Measurements from ENCODE around the gene MAP2K5.

MAP2K5 gene

DNA sequence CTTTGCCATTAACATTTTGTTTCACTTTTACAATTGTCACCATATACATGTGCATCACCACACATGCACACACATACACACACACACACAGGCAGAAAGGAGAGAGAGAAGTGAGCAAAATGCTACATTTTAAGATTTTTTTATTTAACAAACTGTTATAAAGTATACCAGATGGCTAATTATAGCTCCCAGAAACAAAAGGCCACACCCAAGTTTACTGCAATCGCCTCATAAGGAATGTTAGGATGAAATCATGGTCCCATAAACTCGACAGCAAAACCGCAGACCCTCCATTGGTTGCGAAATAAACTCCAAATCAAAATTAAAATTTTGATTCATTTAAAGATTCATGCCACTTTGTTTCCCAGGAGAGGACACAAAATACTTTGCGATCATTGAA, 37.7 kb upstream of the MAP2K5 start:
- Histone ChIP-seq H3K36me3 (ENCODE audit: control insufficient read depth, insufficient read depth, low read length) (no peaks in the 10 kb centered on the region), H3K4me3 (replicated peaks; ENCODE audit: low read depth, low read length) (no peak overlapping the region), H3K27me3 (replicated peaks; ENCODE audit: control insufficient read depth, insufficient read depth, low read length) (no peaks in the 10 kb centered on the region)
- no peak for DNase-seq (ENCODE audit: extremely low read depth, insufficient read length)
- TF ChIP-seq, protein P1, sequence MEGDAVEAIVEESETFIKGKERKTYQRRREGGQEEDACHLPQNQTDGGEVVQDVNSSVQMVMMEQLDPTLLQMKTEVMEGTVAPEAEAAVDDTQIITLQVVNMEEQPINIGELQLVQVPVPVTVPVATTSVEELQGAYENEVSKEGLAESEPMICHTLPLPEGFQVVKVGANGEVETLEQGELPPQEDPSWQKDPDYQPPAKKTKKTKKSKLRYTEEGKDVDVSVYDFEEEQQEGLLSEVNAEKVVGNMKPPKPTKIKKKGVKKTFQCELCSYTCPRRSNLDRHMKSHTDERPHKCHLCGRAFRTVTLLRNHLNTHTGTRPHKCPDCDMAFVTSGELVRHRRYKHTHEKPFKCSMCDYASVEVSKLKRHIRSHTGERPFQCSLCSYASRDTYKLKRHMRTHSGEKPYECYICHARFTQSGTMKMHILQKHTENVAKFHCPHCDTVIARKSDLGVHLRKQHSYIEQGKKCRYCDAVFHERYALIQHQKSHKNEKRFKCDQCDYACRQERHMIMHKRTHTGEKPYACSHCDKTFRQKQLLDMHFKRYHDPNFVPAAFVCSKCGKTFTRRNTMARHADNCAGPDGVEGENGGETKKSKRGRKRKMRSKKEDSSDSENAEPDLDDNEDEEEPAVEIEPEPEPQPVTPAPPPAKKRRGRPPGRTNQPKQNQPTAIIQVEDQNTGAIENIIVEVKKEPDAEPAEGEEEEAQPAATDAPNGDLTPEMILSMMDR (IDR thresholded peaks at IDR 0.05; ENCODE audit: insufficient read depth, low read length, poor library complexity, severe bottlenecking) = no peak

DNA sequence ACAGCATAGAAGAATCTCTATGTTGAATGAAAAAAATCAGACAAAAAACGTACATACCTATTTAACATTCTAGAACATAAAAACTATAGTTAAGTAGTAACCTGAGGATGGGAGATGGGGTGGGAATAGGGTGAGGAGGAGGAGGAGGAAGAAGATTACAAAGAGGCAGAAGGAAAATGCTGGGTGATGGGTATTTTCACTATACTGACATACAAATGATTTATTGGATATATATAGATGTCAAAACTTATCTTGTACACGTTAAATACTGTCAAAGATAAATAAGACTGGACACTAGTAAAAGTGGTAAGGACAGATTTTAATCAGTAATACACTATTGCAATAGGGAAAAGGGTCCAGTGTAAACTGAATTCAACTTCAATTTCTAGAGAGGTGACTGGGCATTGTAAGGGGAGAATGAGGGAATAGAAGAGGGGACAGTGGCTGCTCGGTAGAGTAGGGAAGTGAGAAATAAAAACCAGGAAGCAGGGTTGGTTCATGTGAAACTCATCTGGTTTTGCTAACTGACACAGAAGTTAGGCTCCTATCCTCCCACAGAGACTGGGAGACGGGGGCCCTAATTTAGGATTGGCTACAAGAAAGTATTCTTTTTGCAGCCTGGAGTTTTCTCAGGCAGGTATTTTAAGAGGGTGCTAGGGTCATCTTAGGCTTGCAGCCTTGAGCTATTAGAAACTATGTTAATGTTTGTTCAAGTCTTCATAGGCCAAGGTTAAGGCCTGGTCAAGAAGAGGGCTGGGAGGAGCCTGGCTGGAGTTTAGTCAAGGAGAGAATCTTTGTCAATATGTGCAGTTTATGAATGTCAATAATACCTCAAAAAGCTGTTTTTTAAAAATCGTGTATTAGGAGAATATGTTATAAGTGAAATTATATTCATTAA, 36.6 kb upstream of the MAP2K5 start:
- TF ChIP-seq, protein P1 (IDR thresholded peaks at IDR 0.05; ENCODE audit: insufficient read depth, low read length, poor library complexity, severe bottlenecking) = no peak
- H3K4me3 ChIP-seq (replicated peaks; ENCODE audit: low read depth, low read length) = no peak overlapping the region
- H3K36me3 ChIP-seq (ENCODE audit: control insufficient read depth, insufficient read depth, low read length) = no peaks in the 10 kb centered on the region
- no peaks in the 10 kb centered on the region for H3K27me3 ChIP-seq (replicated peaks; ENCODE audit: control insufficient read depth, insufficient read depth, low read length)
- DNase-seq (ENCODE audit: extremely low read depth, insufficient read length) = no peak

DNA sequence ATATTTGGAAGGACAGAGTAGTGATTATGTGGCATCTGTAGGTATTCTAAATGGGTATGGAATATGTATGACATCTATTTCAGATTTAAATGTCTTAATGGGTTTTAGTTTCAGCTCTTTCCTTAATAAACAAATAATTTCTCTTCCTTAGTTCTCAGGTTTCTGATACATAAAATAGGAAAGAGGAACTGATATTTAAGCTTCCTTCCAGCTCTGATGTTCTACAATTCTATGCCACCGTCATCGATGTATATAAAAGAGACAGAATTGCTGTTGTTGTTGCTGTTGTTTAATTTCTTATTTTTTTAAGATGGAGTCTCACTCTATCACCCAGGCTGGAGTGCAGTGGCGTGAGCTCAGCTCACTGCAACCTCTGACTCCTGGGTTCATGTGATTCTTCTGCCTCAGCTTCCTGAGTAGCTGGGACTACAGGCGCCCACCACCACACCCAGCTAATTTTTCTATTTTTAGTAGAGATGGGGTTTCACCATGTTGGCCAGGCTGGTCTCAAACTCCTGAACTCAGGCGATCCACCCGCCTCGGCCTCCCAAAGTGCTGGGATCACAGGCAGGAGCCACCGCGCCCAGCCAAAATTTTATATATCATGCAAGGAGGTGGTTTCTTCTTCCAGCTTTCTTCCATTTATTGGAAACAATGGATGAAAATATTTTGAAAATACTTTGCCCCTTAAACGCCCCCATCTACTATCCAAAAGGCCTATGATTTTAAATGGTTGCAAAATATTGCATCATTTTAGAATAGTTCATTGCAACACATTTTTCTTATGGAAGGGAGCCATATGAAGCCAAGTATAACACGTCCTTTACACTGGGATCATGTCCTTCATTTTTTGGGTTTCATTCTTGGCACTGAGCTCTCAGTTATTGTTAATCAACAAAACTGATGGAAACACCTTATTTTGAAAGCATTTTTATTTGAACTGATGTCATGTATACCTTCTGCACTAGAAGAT, 35.4 kb upstream of the MAP2K5 start:
- DNase-seq (ENCODE audit: extremely low read depth, insufficient read length) = no peak
- no peak overlapping the region for H3K4me3 ChIP-seq (replicated peaks; ENCODE audit: low read depth, low read length)

DNA sequence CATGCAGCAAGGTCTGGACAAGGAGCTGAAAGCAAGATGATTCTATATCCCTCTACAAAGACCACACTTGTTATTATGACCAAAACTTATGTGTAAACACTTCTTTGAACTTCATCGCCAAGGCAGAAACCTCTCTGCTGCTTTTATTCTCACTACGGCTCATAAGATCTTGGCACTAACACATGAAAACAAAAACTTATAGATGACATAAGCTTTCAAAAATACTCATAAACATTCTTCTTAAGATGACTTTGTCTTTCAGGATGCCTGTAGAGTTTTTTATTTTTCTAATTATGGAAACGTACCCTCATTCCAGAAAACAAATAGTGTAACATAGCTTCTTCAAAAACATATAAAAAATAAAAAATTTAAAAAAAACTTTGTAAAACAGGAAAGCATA, 34.1 kb upstream of the MAP2K5 start:
- H3K36me3 ChIP-seq (ENCODE audit: control insufficient read depth, insufficient read depth, low read length) = no peaks in the 10 kb centered on the region; the same call in 1 of the 2 replicates
- no peaks in the 10 kb centered on the region for H3K27me3 ChIP-seq (replicated peaks; ENCODE audit: control insufficient read depth, insufficient read depth, low read length)
- TF ChIP-seq, protein P1 (IDR thresholded peaks at IDR 0.05; ENCODE audit: insufficient read depth, low read length, poor library complexity, severe bottlenecking) = no peak
- H3K4me3 ChIP-seq (replicated peaks; ENCODE audit: low read depth, low read length) = no peak overlapping the region
- DNase-seq (ENCODE audit: extremely low read depth, insufficient read length) = no peak

More for the DNA sequence above, 35.4 kb upstream of the MAP2K5 start:
- TF ChIP-seq, protein P1 (IDR thresholded peaks at IDR 0.05; ENCODE audit: insufficient read depth, low read length, poor library complexity, severe bottlenecking) = no peak
- H3K36me3 ChIP-seq (ENCODE audit: control insufficient read depth, insufficient read depth, low read length) = no peaks in the 10 kb centered on the region
- H3K27me3 ChIP-seq (replicated peaks; ENCODE audit: control insufficient read depth, insufficient read depth, low read length) = no peaks in the 10 kb centered on the region

DNA sequence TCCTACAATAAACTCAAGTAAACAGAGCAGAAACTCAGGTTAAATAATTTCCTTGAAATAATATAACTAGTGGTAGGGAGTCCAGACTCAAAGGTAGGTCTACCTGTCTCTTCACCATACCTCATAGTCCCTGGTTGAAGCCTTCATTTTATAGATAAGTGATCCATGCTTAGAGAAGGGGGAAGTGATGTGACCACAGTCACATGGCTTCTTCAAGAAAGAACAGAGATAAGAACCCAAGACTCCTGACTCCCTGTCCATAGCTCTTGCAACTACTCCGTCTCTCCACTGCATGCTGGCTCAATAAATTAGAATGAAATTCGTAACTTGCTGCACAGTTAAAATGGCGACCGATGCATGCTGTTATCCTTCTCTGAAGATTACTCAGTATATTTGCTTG, 32.6 kb upstream of the MAP2K5 start:
- TF ChIP-seq, protein P1 (IDR thresholded peaks at IDR 0.05; ENCODE audit: insufficient read depth, low read length, poor library complexity, severe bottlenecking) = no peak
- no peak for DNase-seq (ENCODE audit: extremely low read depth, insufficient read length)
- H3K36me3 ChIP-seq (ENCODE audit: control insufficient read depth, insufficient read depth, low read length) = no peaks in the 10 kb centered on the region; the same call in 1 of the 2 replicates
- H3K4me3 ChIP-seq (replicated peaks; ENCODE audit: low read depth, low read length) = no peak overlapping the region
- no peaks in the 10 kb centered on the region for H3K27me3 ChIP-seq (replicated peaks; ENCODE audit: control insufficient read depth, insufficient read depth, low read length)
